ENCODE data around the gene TMCC3.
"Not testable (repeated sequence)": the region's sequence is repeated elsewhere in the genome, so short reads cannot be mapped to it uniquely, and the experiment has no call there.

The TMCC3 gene

DNA sequence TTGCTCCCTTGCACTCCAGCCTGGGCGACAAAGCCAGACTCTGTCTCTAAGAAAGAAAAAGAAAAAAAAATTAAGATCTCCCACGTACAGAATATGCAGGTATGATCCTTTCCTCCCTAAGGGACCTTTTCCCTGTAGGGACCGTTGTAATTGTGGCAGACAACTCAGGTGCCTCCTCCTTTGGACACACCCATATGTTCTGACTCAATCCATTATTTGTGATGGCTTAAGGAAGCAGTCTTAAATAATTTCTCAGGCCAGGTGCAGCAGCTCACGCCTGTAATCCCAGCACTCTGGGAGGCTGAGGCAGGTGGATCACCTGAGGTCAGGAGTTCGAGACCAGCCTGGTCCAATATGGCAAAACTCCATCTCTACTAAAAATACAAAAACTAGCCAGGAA lies 53.1 kb downstream of the TMCC3 start:
- DNase-seq = no peak

DNA sequence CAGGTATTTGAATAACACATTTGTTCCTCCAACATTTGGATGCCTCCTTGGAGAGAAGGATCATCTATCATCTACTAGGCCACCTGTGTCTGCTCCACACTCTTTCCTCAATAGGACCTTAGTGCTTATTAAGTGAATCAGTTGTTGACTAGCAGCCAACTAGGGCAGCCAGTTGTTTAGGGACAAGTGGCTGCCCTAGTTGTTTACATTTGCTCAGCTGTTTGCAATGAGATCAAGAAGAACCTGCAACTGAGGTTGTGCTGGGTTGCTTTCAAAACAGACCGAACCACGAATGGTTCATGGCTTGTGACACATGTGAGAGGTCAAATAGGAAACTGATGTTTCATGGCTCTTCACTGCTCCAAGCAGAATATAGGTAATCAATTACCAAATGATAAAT lies 53.8 kb downstream of the TMCC3 start:
- no peak for DNase-seq

DNA sequence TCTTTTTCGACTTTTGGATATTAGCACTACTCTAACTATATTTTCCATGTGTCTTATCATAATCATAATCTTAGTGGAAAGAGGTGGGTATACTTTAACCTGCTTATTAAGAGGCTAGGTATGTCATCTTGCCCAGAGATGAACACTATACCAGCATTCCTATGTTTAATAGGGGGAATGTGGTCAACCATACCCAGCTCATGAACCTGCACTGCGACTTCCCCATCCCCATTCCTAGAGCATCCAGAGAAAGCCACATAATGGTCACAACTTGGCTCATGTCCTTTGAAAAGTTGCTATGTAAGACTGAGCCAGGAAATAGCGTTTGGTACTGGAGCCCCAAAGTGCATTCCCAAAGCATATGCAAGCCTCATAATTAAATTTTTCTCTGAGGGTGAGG lies 55.2 kb downstream of the TMCC3 start:
- no peak for DNase-seq

DNA sequence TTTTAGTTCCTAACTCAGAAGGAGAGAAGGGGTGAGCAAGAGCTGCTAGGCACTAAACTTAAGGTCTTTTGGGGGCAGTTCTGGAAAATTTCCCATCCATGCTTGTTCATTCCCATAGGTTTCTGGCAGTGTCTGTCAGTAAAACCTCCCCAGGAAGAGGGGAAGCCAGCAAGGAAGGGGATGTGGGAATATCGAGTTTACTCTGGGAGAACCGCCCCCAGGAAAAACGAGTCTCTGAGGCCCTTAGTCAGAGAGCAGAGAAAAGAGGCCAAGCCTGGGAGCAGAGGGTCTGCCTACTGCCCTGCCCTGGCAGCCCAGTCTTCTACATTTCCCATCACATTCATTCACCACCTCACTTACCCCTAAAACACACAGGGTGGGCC lies 55.9 kb downstream of the TMCC3 start:
- DNase-seq = no peak

DNA sequence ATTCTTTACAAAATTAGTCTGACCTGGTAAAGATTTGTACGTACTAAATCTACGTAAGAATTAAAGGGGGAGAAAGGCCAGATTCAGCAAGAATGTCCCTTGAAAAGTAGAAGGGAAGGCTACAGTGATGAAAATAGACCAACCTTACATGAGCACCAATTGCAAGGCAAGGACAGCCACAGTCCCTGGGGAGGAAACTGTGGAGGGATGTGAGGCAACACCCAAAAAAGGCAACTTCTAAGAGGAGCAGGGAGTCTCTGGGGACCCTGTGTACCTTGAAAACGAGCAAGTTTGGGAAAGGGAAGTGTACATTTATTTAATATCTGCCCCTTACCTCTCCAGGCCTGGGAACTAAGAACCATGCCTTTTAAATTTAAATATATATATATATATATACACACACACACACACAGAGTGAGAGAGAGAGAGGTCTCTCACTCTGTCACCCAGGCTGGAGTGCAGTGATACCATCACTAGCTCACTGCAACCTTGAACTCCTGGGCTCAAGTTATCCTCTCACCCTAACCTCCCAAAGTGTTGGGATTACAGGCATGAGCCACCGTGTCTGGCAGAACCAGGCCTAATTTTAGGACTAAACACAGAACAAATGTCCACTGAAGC lies 56.4 kb downstream of the TMCC3 start:
- DNase-seq = no peak

DNA sequence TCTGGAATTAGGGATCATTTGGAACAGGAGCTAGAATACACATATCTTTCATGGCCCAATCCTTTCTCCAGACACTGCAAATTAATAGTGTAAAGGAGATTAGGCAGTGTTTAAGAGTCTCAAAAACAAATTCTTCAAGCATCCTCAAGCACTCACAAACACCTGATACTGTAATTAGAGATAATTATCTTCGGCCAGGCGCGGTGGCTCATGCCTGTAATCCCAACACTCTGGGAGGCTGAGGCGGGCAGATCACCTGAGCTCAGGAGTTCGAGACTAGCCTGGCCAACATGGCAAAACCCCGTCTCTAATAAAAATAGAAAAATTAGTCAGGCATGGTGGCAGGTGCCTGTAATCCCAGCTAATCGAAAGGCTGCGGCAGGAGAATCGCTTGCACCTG lies 57.6 kb downstream of the TMCC3 start:
- not testable (repeated sequence) for DNase-seq

DNA sequence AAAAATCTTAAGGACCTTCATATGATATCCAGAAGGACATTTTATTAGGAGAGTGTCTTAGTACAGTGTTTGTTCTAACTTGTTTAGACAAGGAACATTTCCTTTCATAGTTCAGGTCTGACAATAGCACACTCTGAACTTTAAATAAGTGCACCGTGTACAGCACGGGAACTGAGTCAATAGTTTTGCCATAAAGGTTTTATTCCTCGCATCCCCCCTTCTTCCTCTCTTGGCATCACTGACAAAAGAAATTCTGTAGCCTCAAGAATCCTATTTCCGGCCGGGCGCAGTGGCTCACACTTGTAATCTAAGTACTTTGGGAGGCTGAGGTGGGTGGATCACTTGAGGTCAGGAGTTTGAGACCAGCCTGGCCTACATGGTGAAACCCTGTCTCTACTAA lies 58.3 kb downstream of the TMCC3 start:
- DNase-seq = no peak

DNA sequence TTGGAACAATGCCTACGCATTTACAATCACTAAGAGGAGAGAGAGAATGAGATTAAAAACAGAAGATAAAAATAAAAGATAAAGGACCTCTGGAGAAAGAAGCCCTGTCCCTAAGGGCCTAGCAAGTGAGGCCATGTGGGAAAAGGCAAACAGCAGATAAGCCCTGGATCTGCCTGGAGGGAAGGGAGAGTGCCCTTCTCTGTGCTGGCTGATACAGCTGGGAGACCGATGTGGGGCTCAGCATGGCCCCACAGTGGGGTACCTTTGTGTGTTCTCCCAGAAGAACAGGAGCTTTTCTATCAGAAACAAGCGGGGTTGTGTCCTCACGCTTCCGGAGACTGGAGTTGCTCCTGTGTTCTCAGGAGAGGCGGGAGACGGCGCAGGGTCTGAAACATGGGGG lies 59.9 kb downstream of the TMCC3 start:
- DNase-seq = no peak

DNA sequence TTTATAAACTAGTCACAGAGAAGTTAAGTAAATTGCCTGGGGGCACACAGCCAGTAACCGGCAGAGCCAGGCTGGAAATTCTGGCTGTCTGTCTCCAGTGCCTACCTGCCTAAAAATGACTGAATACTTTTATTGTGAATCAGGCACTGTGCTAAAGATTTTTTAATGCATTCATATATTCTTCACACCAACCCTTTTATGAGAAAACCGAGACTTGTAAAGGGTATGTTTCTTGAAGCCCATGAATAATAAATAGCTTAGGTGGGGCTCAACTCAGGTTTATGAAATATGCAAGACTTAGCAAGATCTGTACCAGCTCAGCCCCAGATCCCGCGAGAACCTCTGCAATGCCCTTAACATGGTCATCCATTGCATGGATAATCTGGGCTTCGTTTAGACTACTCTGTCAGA lies 60.8 kb downstream of the TMCC3 start:
- DNase-seq = no peak

DNA sequence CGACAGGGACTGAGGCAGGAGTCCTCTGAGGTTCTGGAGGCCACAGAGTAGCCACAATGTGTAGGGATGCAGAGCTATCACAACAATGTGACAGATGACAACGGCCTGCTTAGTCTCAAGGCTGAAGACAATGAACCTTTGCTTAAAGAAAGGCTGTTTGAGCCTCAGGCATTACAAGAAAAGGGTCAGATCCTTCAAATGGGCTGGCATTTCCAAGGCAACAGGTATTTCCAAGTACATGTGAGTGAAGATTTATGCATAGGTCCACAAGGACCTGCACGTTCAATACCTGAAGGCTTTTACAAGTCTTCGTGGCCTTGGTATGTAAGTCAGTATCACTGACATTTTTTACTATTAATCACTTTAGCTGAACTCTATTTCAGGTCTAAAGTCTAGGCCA lies 62.0 kb downstream of the TMCC3 start:
- DNase-seq = no peak

DNA sequence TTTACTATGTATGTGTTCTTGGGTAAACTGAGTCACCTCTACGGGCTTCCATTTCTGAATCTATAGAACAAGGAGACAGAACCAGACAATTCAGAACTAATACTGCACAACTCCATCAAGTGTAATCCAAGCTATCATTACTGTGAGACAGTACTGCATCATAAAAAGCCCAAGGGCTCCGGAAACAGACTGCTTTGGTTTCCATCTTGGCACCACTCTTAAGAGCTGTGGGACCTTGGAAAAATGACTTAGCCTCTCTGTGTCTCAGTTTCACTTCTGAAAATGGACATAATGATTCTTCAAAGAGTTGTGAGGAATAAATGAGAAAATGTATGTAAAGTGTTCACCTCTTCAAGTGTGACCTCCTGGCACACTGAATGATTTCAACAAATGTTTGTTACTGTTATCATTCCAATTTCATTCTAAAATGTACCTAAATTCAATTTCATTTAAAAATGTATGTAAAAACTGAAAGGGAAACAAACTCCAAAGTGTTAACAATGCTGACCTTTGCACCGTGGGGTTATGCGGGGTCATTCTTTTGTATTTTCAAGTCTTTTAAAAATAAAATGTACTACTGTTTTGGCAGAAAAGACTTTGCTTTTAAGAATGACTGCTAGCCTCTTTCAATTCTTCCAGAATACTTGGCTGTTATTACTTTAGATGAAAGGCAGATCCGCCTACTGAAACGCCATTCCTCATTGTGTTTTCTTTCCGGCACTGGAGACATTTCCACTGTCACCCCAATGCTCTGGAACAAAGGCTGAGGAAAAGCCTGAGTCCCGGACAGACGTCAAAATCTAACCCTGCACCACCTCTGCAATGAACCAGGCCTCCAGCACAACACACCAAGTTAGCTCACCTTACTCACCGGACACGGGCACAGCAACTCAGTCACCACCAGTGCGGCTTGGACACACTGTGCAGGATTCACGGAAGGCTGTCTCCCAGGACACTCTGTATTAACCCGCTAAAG lies 62.8 kb downstream of the TMCC3 start:
- no peak for DNase-seq

DNA sequence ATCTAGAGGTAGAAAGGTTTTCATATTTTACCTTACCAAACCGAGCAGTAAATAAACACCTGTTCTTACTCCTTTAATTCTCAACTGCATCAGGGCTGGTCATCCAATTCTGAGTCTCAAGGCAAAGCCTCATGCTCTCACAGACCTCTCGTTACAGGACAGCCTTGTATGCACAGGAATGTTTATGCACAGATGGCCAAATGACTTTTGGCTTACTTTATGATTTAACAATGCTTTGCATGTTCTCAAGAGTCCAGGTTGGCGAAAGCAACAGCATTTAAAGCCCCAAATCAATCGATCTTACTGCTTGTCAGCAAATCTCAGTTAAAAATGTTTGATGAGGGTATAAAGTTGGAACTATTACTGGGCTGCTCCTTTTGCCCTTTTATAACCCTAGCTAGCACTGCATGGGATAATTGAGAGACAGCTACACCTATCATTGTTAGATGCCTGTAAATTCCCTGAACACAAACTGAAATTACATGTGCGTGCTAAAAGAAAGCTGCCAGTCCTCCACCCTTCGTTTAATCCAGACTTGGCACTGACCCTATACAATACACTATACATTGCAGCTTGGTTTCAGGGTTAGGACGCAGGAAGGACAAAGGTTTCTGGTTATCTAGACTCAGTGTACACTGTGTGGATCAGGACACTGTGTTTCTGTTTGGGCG lies 63.6 kb downstream of the TMCC3 start:
- DNase-seq = no peak

DNA sequence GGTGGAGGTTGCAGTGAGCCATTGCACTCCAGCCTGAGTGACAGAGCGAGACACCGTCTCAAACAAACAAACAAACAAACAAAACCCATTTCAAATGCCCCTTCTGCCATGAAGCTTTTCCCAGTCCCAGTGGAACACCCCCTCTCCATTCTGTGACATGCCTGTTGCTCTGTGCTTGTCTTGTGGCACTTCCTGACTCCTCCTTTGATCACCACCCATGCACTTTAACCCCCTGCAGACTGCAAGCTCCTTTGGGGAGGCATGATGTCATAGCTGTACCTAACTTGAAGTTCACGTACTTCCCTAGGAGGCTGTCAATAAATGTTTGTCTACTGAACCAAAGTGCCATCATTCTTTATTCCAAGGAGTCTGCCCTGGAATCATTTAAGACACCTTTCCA lies 64.7 kb downstream of the TMCC3 start:
- no peak for DNase-seq

DNA sequence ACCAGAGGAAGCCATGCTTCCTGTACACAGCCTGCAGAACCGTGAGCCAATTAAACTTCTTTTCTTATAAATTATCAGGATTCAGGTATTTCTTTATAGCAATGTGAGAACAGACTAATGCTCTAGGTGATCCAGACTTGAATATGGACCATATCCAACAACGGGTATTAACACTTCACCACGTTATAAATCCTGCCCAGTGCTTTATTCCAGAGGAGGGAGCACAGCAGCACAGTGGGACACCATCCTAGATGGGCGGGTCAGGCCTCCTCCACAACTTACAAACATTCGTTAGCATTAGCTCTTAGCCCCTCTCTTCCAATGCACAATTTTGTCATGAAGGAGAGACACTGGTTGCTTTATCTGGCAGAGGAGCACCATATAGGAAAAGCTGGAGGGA lies 66.0 kb downstream of the TMCC3 start:
- no peak for DNase-seq

DNA sequence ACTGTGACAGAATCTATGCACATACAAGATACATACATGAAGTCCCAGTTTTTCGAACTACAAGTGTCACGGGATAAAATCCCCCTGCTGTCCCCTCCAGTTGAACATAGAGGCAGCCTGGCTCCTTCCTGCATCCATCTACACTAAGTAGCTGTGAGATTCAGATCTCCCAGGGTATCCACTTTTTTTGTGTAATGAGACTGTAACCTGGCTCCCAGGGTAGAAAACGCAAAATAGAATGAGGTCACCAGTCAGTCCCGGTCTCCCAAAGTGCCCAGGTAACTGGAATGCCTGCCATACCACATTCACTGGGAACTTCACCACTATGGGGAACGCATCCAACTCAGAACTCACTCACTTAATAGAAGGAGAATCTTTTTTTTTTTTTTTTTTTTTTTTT lies 67.8 kb downstream of the TMCC3 start:
- no peak for DNase-seq

DNA sequence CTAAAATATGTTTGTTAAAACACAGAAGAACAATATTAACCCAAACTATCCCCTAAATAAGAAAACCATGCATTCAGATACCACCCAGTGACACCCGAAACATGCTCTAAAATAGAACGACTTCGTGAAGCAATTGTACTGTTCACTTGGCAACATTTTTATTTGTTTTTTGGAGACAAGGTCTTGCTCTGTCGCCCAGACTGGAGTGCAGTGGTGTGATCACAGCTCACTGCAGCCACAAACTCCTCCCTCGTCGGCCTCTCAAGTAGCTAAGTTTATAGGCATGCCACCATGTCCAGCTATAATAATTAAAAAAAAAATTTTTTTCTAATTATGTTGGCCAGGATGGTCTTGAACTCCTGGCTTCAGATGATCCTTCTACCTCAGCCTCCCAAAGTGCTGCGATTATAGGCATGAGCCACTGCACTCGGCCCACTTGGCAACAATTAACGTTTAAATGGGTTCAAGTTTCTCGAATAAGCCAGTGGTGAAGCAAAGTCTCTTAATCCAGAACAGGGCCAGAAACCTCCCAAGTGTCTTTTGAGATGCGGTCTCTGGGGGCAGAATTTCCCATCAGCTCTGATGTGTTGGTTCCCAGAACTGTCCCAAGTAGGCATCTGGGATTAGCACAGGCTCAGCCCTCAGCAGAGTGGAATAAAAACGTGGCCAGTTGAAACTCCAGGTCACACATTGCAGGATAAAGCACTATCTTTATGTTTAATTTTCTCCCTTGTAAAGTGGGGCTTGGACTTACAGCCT lies 74.5 kb downstream of the TMCC3 start:
- DNase-seq = no peak

DNA sequence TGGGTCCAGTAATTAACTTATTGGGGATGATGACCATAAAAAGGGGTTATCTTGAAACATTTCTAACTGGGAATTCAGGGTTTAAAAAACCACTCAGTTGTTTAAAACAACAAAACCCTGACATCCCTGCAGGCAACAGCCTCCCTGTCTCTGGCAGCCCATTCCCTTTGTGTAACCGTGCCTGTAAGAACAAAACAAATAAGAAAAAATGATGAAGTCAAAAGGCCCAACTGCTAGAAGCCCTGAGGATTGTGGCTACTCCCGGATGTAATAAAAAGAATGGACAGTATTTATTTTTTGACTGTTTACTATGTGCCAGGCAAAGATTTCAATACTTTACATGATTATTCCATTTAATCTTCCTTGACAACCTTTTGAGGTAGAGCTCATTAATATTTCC lies 75.3 kb downstream of the TMCC3 start:
- no peak for DNase-seq

DNA sequence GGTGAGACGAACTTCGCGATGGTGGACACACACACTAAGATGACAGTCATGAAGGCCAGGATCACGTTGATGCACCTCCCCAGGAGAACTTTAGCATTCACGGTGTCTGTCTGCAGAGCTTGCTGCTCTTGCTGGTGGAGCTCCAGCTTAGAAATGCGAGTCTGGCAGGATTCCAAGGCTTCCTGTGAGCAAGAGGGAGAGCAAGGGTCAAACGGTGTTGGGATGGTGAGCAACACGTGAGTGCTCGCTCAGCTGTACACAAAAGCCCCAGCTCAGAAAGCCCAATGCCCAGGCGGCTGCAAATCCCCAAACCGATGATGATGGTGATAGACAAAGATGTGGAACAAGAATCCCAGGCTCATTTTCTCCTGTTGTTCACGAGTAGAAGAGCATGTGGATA lies 78.8 kb downstream of the TMCC3 start:
- DNase-seq = no peak

DNA sequence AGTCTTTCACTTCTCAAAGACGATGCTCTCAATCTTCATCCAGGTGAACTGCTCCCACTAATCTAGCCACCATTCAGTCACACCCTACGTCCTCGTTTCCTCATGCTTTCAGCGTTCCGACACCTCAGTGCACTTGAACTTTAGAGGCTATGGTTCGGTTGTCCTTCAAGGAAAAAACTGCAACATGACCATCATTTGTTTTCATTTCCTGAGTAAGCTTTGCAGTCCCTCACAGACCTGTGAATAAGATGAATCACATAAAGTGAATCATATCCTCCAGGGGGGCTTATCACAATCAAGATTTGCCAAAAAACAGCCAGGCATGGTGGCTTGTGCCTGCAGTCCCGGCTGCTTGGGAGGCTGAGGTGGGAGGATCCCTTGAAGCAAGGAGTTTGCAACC lies 80.2 kb downstream of the TMCC3 start:
- DNase-seq = no peak

DNA sequence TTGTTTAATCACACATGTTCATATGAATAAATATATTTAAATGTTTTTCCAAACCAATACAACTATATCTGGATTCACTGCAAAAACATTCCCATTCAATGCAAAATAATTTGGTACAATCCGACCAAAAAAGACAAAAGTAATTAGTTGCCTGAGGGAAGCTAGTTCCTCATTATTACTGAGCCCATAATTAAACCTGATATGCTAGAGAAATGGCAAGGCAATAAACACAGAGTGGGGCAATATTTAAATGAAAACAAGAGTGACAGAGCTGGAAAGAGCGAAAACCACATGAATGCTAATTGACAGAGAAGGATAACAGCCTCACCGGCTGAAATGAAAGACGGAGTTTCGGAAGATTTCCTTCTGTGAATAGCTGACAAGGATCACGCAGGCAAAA lies 82.6 kb downstream of the TMCC3 start:
- DNase-seq = no peak

DNA sequence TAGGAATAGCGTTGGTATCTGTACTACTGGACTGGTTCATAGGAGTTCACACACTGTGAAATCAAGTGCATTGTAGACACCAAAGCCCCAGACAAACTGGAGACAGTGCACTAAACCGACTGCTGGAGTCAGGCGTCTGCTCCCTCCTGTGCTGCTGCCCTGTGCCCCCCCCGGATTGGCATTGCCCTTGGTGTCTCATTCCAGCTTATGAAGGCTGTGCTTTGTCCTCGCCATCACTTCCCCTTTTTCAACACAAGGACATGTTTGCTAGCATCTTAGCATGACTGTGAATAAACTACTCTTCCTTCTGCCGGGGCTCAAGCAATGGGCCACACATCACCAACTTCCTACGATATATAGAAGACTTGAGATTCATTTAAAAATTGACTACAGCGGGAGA lies 84.0 kb downstream of the TMCC3 start:
- DNase-seq = no peak

DNA sequence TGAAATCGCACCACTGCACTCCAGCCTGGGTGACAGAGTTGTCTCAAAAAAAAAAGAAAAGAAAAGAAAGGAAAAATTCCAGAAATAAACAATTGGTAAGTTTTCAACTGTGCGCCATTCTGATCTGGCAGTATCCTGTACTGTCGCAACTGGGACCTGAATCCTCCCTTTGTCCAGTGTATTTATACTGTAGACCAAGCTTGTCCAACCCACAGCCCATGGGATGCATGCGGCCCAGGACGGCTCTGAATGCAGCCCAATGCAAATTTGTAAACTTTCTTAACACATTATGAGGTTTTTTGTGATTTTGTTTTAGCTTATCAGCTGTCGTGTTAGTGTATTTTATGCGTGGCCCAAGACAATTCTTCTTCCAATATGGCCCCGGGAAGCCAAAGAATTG lies 84.7 kb downstream of the TMCC3 start:
- no peak for DNase-seq

DNA sequence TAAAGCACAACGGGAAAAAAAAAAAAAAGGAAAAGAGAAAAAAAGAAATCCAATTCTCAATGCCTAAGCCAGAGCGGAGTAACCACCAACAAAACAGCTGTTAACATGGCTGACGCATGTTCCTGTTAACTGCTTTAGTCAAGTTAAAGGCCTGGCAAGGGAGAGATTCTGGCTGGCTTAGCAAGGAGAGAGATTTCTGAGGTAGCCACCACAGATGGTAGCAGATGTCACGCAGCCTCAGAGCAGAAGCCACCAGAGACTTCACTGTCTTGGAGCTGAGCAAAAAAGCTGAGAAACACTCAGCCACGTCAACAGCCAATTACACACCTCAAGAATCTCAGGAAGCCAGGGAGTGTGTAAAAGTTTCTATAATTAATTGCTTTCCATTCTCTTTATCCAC lies 87.1 kb downstream of the TMCC3 start:
- DNase-seq = no peak

All from CD4-positive, alpha-beta T cell treated with Interleukin-17A for 4 hours (primary cell).